Fibroblast of the aortic adventitia (primary cell): Measurements from ENCODE around the gene GLB1L. TPM values are rescaled to one million over a fixed set of nuclear protein-coding genes. Genes with fewer than 3 reads are reported as not detected.

Source experiments
- DNase-seq: peaks from one replicate; pipeline ENCODE4 v3.0.0-alpha.2; 2010; ENCODE audit warnings: low read depth
- H3K4me3 ChIP-seq: 2 replicates; pipeline ENCODE4 v1.5.1; 2011; ENCODE audit warnings: low read depth, mild to moderate bottlenecking, control low read depth, low read length, moderate library complexity
- total RNA-seq: library from RNA; depleted of rRNA; stranded (reverse); fragments of >200 nt; gene quantifications from 2 replicates; pipeline ENCODE4 v1.2.3, GENCODE V29; 2012; ENCODE audit warnings: low replicate concordance
- TF ChIP-seq, protein P1 (sequence below): IDR thresholded peaks from 2 replicates; pipeline ENCODE4 v1.5.1; 2011; ENCODE audit warnings: mild to moderate bottlenecking, low read length, control low read depth, inconsistent platforms; ENCODE audit not compliant: insufficient read depth

Gene GLB1L
- 10.5 and 15.9 TPM in 2 replicates for total RNA-seq

DNA sequence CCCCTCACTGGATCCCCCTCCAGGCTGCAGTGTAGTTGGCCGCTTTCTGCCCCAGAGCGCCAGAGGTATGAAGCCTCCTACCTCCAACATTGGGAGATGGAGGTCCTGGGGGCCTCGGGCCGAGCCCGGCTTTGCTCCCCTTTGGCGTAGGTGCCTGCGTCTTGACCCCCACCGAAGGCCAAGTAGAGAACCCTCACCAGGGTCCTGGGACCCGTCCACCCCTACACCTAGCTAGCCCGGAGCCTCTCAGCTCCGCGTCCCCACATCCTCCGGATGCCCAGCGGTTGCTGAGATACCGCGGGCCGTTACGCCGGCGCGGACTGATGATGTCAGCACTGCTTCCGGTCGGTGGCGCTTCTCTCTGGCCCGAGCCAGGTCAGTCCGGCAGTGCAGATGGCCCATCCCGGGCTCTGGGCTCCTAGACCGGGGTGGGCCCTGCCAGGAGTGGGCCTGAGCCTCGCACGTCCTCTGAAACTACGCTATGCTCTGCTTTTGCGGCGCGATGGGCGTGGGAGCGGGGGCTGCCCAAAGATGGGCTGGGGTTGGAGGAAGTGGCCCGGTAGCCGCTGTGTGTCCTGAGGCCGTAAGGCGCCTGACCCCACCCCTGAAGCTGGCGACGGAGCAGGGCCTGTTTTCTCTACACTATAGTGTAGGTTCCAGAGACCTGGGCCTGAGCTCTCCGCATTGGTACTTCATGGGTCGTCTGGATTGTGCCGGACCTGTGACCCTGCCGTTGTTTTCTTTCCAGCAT lies at the start of gene GLB1L, which contains the start of gene STK16:
Gene GLB1L, minus strand, starts transcription at position 297 of the 751 bp plus-strand sequence. CDS start 1,871 bp downstream, outside the sequence.
Gene STK16, plus strand, starts transcription at position 332 of the 751 bp plus-strand sequence. CDS start 521 bp downstream, outside the sequence.
- peak; percentile 93 for DNase-seq
- peak within 1 kb of the TSS; percentile 98 for H3K4me3 ChIP-seq
- TF ChIP-seq, protein P1, sequence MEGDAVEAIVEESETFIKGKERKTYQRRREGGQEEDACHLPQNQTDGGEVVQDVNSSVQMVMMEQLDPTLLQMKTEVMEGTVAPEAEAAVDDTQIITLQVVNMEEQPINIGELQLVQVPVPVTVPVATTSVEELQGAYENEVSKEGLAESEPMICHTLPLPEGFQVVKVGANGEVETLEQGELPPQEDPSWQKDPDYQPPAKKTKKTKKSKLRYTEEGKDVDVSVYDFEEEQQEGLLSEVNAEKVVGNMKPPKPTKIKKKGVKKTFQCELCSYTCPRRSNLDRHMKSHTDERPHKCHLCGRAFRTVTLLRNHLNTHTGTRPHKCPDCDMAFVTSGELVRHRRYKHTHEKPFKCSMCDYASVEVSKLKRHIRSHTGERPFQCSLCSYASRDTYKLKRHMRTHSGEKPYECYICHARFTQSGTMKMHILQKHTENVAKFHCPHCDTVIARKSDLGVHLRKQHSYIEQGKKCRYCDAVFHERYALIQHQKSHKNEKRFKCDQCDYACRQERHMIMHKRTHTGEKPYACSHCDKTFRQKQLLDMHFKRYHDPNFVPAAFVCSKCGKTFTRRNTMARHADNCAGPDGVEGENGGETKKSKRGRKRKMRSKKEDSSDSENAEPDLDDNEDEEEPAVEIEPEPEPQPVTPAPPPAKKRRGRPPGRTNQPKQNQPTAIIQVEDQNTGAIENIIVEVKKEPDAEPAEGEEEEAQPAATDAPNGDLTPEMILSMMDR: no peak

DNA sequence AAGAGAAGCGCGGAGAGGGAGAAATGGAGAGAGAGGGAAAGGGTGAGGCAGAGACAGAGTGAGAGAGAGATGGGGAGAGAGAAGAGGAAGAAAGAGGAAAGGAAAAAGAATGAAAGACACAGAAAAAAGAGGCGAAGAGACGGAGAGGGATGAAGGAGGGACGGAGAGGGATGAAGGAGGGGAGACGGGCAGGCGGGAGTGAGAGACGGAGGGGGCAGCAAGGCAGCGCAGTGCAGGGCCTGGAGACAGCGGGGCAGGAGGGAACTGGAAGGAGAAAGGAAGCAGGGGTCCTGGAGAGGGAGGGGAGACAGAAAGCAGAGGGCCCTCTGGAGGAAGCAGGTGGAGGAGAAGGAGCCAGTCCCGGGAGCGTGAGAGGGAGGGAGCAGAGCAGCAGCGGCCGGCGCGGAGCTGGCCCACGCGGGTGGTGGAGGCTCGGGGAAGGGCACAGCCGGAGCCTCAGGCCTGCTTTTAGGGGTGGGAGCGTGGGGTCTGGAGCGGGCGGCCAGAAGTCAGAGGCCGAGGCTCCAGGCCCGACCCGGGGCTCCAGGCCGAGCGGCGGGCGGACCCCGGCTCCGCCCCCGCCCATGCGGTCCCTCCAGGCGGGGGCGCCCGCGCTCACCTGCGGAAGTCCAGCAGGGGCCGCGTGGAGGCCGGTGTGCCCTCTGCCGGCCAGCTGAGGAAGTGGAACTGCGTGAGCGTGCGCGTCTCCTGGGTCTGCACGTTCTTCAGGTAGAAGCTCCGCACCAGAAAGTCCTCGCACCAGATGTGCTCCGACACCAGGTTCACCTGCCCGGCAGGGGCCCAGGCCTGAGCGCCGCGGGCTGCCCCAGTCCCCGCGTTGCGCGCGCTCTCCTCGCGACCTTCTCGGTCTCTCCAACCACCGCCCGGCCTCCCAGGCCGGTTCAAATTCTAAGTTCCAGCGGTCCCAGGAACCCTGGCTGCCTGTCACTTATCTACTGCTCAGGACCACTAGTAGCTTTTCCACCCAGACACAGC lies 49.4 kb upstream of the GLB1L start:
- H3K4me3 ChIP-seq: peak overlapping the region; percentile 60
- TF ChIP-seq, protein P1: peak; percentile 91
- peak; percentile 74 for DNase-seq

DNA sequence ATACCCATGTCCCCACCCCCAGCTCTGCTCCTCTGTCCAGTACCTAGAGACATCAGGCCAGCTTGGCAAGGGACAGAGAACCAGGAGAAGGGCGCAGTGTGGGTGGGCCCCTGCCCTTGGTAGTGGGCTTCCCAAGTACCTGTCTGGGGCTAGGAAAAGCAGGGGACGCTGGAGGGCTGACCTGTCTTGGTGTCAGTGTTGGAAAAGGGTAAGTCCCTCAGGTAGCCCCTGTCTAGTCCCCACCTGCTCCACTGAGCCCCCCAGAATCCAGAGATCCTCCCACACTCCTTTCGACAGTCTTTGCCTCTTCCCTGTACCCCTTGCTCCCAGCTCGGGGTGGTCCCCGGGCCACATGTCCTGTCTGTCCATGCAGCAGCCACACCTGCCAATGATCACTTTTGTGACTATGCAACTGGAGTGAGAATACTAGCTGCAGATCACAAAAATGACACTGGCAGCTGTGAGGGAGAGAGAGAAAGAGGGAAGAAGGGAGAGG lies 48.5 kb upstream of the GLB1L start:
- TF ChIP-seq, protein P1: no peak
- no peak for DNase-seq
- no peak overlapping the region for H3K4me3 ChIP-seq

DNA sequence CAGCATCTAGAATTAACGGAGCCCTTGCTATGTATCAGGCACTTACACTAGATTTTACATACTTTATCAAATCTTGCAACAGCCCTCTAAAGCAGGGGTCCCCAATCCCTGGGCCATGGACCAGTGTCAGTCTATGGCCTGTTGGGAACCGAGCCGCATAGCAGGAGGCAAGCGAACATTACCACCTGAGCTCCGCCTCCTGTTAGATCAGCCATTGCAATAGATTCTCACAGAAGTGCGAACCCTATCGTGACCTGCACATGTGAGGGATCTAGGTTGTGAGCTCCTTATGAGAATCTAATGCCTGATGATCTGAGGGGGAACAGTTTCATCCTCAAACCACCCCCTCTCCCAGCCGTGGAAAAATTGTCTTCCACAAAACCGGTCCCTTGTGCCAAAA lies 47.4 kb upstream of the GLB1L start:
- H3K4me3 ChIP-seq: no peak overlapping the region
- TF ChIP-seq, protein P1: no peak
- no peak for DNase-seq

DNA sequence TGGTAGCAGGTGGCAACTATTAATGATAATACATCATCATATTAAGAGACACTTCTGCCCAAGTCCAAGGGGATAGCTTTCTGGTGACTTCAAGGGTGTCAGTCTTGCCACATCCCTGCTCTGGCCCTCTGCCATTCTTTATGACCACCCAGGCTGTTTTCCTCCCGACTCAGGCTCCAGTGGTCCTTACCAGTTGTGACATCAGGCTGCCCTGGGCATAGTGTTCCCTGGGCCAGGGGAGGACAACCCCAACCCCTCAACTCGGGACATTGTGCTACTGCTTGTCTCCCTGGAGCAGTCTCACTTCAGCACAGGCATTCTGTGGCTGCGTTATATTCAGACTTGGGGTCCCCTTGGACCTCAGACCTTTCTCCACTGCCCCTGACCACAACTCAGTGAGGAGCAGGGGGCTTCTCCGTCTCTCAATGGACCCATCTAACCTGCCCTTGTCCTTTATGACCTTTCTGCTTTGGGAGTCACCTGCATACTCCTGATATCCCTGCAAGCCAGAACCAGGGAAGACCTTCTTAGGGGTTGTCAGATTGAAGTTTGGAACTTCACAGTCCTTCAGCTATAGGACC lies 46.8 kb upstream of the GLB1L start:
- H3K4me3 ChIP-seq: no peak overlapping the region
- no peak for DNase-seq
- TF ChIP-seq, protein P1: no peak

DNA sequence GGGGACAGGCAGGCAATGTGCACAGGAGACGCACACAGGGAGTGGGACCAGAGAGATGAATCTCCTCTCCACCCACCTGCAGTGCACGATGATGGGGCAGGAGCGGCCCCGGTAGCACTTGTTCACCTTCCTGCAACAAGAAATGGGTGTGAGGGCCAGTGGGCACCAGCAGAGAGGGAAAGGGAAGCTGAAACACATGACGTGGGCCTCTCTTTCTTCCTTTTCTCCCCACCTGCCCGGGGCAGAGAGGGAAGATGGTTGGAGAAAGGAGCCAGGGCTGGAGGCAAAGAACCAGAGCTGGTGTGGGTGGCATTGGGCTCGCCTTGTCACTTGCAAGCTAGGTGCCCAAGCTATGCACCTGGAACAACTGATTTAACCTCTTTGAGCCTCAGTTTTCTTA lies 46.1 kb upstream of the GLB1L start:
- no peak overlapping the region for H3K4me3 ChIP-seq
- DNase-seq: no peak
- TF ChIP-seq, protein P1: no peak
